Hepatocyte (in vitro differentiated cells): ENCODE data around the gene CDON.

Experiments
- EZH2phosphoT487 ChIP-seq: fragments of 200-600 bp; sonication (generic); IDR thresholded peaks from one replicate; pipeline ENCODE4 v1.6.1; 2018; ENCODE audit warnings: antibody characterized with exemption, mild to moderate bottlenecking, low read depth, moderate library complexity; ENCODE audit not compliant: unreplicated experiment, severe bottlenecking
- TF ChIP-seq, protein P1 (sequence below): fragments of 200-600 bp; sonication (generic); IDR thresholded peaks from 2 replicates; pipeline ENCODE4 v1.5.1; 2016; ENCODE audit warnings: antibody characterized with exemption, mild to moderate bottlenecking; ENCODE audit not compliant: poor library complexity

DNA sequence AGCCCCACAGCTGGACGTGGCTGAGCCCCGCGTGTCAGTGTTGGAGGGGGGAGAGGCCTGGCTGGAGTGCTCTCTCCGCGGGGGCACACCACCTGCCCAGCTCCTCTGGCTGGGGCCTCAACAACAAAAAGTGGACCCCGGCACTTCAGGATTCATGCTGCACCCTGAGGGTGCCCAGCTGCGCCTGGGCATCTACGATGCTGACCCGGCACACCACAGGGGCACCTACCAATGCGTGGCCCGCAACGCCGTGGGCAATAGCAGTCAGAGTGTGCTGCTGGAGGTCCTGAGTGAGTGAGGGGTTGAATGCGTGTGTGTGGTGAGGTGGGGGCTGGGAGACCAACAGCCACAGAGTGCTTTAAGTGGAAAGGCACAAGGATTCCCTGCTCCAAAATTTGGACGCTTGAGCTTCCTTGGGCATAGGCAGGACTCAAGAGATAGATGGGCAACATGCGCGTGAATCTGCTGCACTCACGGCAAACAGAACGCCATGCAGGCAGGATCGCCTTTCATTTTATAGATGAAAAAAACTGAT lies 109.2 kb downstream of the CDON start:
- TF ChIP-seq, protein P1, sequence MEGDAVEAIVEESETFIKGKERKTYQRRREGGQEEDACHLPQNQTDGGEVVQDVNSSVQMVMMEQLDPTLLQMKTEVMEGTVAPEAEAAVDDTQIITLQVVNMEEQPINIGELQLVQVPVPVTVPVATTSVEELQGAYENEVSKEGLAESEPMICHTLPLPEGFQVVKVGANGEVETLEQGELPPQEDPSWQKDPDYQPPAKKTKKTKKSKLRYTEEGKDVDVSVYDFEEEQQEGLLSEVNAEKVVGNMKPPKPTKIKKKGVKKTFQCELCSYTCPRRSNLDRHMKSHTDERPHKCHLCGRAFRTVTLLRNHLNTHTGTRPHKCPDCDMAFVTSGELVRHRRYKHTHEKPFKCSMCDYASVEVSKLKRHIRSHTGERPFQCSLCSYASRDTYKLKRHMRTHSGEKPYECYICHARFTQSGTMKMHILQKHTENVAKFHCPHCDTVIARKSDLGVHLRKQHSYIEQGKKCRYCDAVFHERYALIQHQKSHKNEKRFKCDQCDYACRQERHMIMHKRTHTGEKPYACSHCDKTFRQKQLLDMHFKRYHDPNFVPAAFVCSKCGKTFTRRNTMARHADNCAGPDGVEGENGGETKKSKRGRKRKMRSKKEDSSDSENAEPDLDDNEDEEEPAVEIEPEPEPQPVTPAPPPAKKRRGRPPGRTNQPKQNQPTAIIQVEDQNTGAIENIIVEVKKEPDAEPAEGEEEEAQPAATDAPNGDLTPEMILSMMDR: no peak
- TF ChIP-seq EZH2phosphoT487: no peak
